Gastroesophageal sphincter (tissue), 4 donors: Measurements from ENCODE around the gene RRP15. TPM values are rescaled to one million over a fixed set of nuclear protein-coding genes. Genes with fewer than 3 reads are reported as not detected.

Experiments used
- ATAC-seq: fragments of 150-250 bp; one replicate; pipeline ENCODE4 v1.9.1; 2016; ENCODE audit warnings: mild to moderate bottlenecking, moderate library complexity
- H3K27ac ChIP-seq, 4 donors: fragments of 200-600 bp; sonication (generic) in 3 of 4; 1 replicate in 3 of 4; 2 replicates in 1 of 4; pipeline ENCODE4 v1.5.1; 2016 to 2019
- H3K27me3 ChIP-seq: fragments of 200-600 bp; sonication (generic); one replicate; pipeline ENCODE4 v1.5.1; 2019
- H3K36me3 ChIP-seq, 2 donors: fragments of 200-600 bp; sonication (generic); one replicate each; pipeline ENCODE4 v1.5.1; 2019; ENCODE audit warnings: control low read depth in 1 of 2
- H3K4me1 ChIP-seq, 3 donors: fragments of 200-600 bp; sonication (generic); 1 replicate in 2 of 3; 2 replicates in 1 of 3; pipeline ENCODE4 v1.5.1; 2016 to 2019; ENCODE audit warnings: control low read depth in 2 of 3
- H3K4me3 ChIP-seq, 2 donors: fragments of 200-600 bp; sonication (generic); one replicate each; pipeline ENCODE4 v1.5.1; 2019; ENCODE audit warnings: mild to moderate bottlenecking in 1 of 2, moderate library complexity in 1 of 2
- H3K9me3 ChIP-seq, 3 donors: fragments of 200-600 bp; sonication (generic); one replicate each; pipeline ENCODE4 v1.5.1; 2017 to 2019; ENCODE audit warnings: control low read depth in 2 of 3
- CTCF ChIP-seq, 4 experiments: fragments of 200-600 bp in 2 of 4; fragments of 450-650 bp in 2 of 4; sonication (generic) in 1 of 4; IDR thresholded peaks; one replicate each; pipeline ENCODE4 v1.5.1; 2017 to 2019; ENCODE audit warnings: antibody characterized with exemption in 4 of 4, mild to moderate bottlenecking in 2 of 4, moderate library complexity in 2 of 4
- EP300 ChIP-seq: sonication (generic); formaldehyde crosslinking; IDR thresholded peaks from one replicate; pipeline ENCODE4 v1.6.1; 2017; ENCODE audit warnings: antibody characterized with exemption, mild to moderate bottlenecking
- POLR2A ChIP-seq, 2 donors: fragments of 450-650 bp; IDR thresholded peaks; one replicate each; pipeline ENCODE4 v1.6.1; 2017; ENCODE audit warnings: antibody characterized with exemption in 2 of 2, mild to moderate bottlenecking in 2 of 2, moderate library complexity in 1 of 2
- POLR2AphosphoS5 ChIP-seq: sonication (generic); formaldehyde crosslinking; IDR thresholded peaks from one replicate; pipeline ENCODE4 v1.6.1; 2017; ENCODE audit warnings: antibody characterized with exemption
- WGBS, 2 donors: methylation state at CpG; one replicate each; pipeline ENCODE4 v1.1.5; 2018; ENCODE audit warnings: low coverage in 1 of 2; 5-methylcytosine and 5-hydroxymethylcytosine counted together
- total RNA-seq, 4 donors: library from RNA; depleted of rRNA; stranded (reverse); fragments of >200 nt; gene quantifications; one replicate each; pipeline ENCODE4 v1.1.0, GENCODE V29; 2016

The RRP15 gene
- total RNA-seq, 4 donors from 2014 or later, result 7.0 to 13.5 (median 9.4) TPM

GRCh38 chr1:218304281-218305039 is 19.4 kb downstream of the RRP15 start:
- ATAC-seq, result no peak
- peaks cover 0 to 5% (median 0%) of the 10 kb centered on the region in 3 donors for H3K4me1 ChIP-seq
- H3K27me3 ChIP-seq, result no peaks in the 10 kb centered on the region
- no peak overlapping the region for H3K27ac ChIP-seq
- 35 to 63% methylated on average over 8 of the region's 8 CpGs for WGBS, 2 donors
- no peak overlapping the region for H3K4me3 ChIP-seq
- TF ChIP-seq EP300 (no peak), POLR2AphosphoS5 (no peak), POLR2A (IDR thresholded peaks at IDR 0.05) (no peak), CTCF (IDR thresholded peaks at IDR 0.05) (no peak)
- H3K36me3 ChIP-seq, result peaks cover 0 to 63% of the 10 kb centered on the region in 2 donors
- no peaks in the 10 kb centered on the region for H3K9me3 ChIP-seq

- peaks cover 0 to 63% of the 10 kb centered on the region in 2 donors for H3K36me3 ChIP-seq
- peaks cover 0 to 5% (median 0%) of the 10 kb centered on the region in 3 donors for H3K4me1 ChIP-seq
- no peaks in the 10 kb centered on the region for H3K9me3 ChIP-seq
- no peak overlapping the region for H3K27ac ChIP-seq
- 40 to 64% methylated on average over 1 to 6 of the region's 6 CpGs for WGBS, 2 donors
- ATAC-seq, result no peak
- no peaks in the 10 kb centered on the region for H3K27me3 ChIP-seq
- no peak overlapping the region for H3K4me3 ChIP-seq
- TF ChIP-seq POLR2A (IDR thresholded peaks at IDR 0.05) (no peak), POLR2AphosphoS5 (no peak)
Measured at GRCh38 chr1:218305472-218306064, 20.5 kb downstream of the RRP15 start.

- WGBS, 2 donors, result 86 to 100% methylated on average over 2 of the region's 2 CpGs
- Histone ChIP-seq H3K27me3 (no peaks in the 10 kb centered on the region), H3K27ac (no peak overlapping the region), H3K9me3 (no peaks in the 10 kb centered on the region), H3K4me1 (no peaks in the 10 kb centered on the region), H3K4me3 (no peak overlapping the region), H3K36me3 (peaks cover 0 to 22% of the 10 kb centered on the region in 2 donors)
- ATAC-seq, result no peak
- TF ChIP-seq POLR2AphosphoS5, result no peak
- TF ChIP-seq EP300, result no peak
- no peak for TF ChIP-seq POLR2A (IDR thresholded peaks at IDR 0.05)
- TF ChIP-seq CTCF (IDR thresholded peaks at IDR 0.05), result no peak
Measured at GRCh38 chr1:218312509-218312908, 27.4 kb downstream of the RRP15 start.

- 95% methylated on average over 2 to 3 of the region's 3 CpGs for WGBS, 2 donors
- Histone ChIP-seq H3K9me3 (no peaks in the 10 kb centered on the region), H3K27ac (no peak overlapping the region), H3K4me1 (no peaks in the 10 kb centered on the region), H3K36me3 (peaks cover 0 to 6% of the 10 kb centered on the region in 2 donors), H3K4me3 (no peak overlapping the region), H3K27me3 (no peaks in the 10 kb centered on the region)
- ATAC-seq, result no peak
- no peak for TF ChIP-seq POLR2A (IDR thresholded peaks at IDR 0.05)
- no peak for TF ChIP-seq EP300
- no peak for TF ChIP-seq POLR2AphosphoS5
- no peak for TF ChIP-seq CTCF (IDR thresholded peaks at IDR 0.05)
Measured at GRCh38 chr1:218314316-218314715, 29.2 kb downstream of the RRP15 start.

GRCh38 chr1:218315638-218316037 is 30.5 kb downstream of the RRP15 start:
- Histone ChIP-seq H3K27ac (no peak overlapping the region), H3K27me3 (no peaks in the 10 kb centered on the region), H3K9me3 (no peaks in the 10 kb centered on the region), H3K36me3 (peaks cover 0 to 5% of the 10 kb centered on the region in 2 donors), H3K4me3 (no peak overlapping the region), H3K4me1 (no peaks in the 10 kb centered on the region)
- TF ChIP-seq POLR2AphosphoS5 (no peak), POLR2A (IDR thresholded peaks at IDR 0.05) (no peak), CTCF (IDR thresholded peaks at IDR 0.05) (no peak), EP300 (no peak)
- no peak for ATAC-seq
- 100% methylated on average over 1 of the region's 4 CpGs for WGBS, 2 donors
